Karpas-422 (cell line): ENCODE measurements around the gene KRTAP10-8. TPM values are rescaled to one million over a fixed set of nuclear protein-coding genes. Genes with fewer than 3 reads are reported as not detected.

ENCODE experiments used
- DNase-seq: peaks from one replicate; pipeline ENCODE4 v3.0.0-alpha.2; 2015
- H2AFZ ChIP-seq: fragments of 200-600 bp; sonication (generic); 2 replicates; pipeline ENCODE4 v1.6.1; 2014; ENCODE audit warnings: antibody characterized with exemption, low read length, mixed read lengths
- H3K27ac ChIP-seq: fragments of 200-600 bp; sonication (generic); 2 replicates; pipeline ENCODE4 v1.5.1; 2014; ENCODE audit warnings: mild to moderate bottlenecking, low read length, moderate library complexity
- H3K27me3 ChIP-seq: fragments of 200-600 bp; sonication (generic); 2 replicates; pipeline ENCODE4 v1.6.1; 2014; ENCODE audit warnings: low read length, mixed read lengths
- H3K36me3 ChIP-seq: fragments of 200-600 bp; sonication (generic); 2 replicates; pipeline ENCODE4 v1.6.1; 2014; ENCODE audit warnings: low read length, mixed read lengths; ENCODE audit not compliant: insufficient read depth
- H3K4me1 ChIP-seq: fragments of 200-600 bp; sonication (generic); 2 replicates; pipeline ENCODE4 v1.6.1; 2014; ENCODE audit warnings: mild to moderate bottlenecking, low read length, mixed read lengths
- H3K4me2 ChIP-seq: fragments of 200-600 bp; sonication (generic); 2 replicates; pipeline ENCODE4 v1.6.1; 2014; ENCODE audit warnings: low read length, low read depth, mild to moderate bottlenecking; ENCODE audit not compliant: poor library complexity, severe bottlenecking
- H3K4me3 ChIP-seq: fragments of 200-600 bp; sonication (generic); 2 replicates; pipeline ENCODE4 v1.5.1; 2014; ENCODE audit warnings: mild to moderate bottlenecking, antibody characterized with exemption, low read length, mixed read lengths
- H3K79me2 ChIP-seq: fragments of 200-600 bp; sonication (generic); 2 replicates; pipeline ENCODE4 v1.6.1; 2014; ENCODE audit warnings: mild to moderate bottlenecking, low read length, mixed read lengths
- H3K9ac ChIP-seq: fragments of 200-600 bp; sonication (generic); 2 replicates; pipeline ENCODE4 v1.6.0; 2014; ENCODE audit warnings: low read length
- H3K9me2 ChIP-seq: fragments of 200-600 bp; sonication (generic), shearing (Covaris generic); replicated peaks from 2 replicates; pipeline ENCODE4 v1.6.0; 2014; ENCODE audit warnings: mild to moderate bottlenecking, low read length, moderate library complexity; ENCODE audit not compliant: insufficient read depth
- H3K9me3 ChIP-seq: fragments of 300-700, 200-600 bp; sonication (generic); 2 replicates; pipeline ENCODE4 v1.6.1; 2014; ENCODE audit warnings: low read length, mixed read lengths
- H4K20me1 ChIP-seq: fragments of 200-600 bp; sonication (generic); 2 replicates; pipeline ENCODE4 v1.6.1; 2014; ENCODE audit warnings: mild to moderate bottlenecking, antibody characterized with exemption, low read length, low read depth; ENCODE audit not compliant: insufficient read depth
- total RNA-seq: library from RNA; depleted of rRNA; stranded (reverse); fragments of >200 nt; shearing (Covaris generic); gene quantifications from 2 replicates; pipeline ENCODE4 v1.2.3, GENCODE V29; 2014; ENCODE audit warnings: low replicate concordance

KRTAP10-8 gene
- total RNA-seq, 1 experiment from 2014 or later = not detected

- Histone ChIP-seq H3K9me3 (peaks cover 5% of the 10 kb centered on the region; the same call in 1 of the 2 replicates), H3K36me3 (no peaks in the 10 kb centered on the region), H3K9me2 (no peaks in the 10 kb centered on the region), H3K9ac (no peak overlapping the region), H3K27me3 (no peaks in the 10 kb centered on the region), H3K27ac (no peak overlapping the region), H3K4me3 (no peak overlapping the region), H3K4me1 (no peaks in the 10 kb centered on the region), H4K20me1 (no peaks in the 10 kb centered on the region), H3K79me2 (no peaks in the 10 kb centered on the region), H3K4me2 (no peak overlapping the region), H2AFZ (no peak overlapping the region)
- DNase-seq = no peak
These were observed 36.9 kb downstream of the KRTAP10-8 start for GRCh38 chr21:44648557-44649311.

DNA sequence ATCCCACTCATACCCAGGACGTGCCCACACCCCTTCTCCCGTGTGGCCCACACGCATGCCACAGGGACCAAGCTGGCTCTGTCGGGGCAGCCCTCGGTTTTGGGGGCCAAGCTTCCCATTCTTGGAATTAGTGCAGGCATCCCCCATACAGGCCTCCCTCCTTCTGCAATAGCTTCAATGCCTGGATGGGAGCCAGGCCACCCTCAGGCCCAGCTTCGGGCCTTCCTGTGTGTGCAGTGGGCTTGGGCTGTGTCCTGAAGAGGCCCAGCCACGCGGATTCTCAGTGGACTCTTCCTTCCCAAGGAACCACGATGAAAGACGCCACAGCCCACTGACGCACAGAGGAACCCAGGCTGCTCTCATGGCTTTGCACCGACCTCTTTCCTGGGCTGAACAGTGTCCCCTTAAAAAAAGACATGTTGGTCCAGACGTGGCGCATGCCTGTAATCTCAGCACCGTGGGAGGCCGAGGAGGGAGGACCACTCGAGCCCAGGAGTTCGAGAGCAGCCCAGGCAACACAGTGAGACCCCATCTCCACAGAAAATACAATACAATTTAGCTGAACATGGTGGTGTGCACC lies 37.7 kb downstream of the KRTAP10-8 start:
- Histone ChIP-seq H3K36me3 (no peaks in the 10 kb centered on the region), H3K9ac (no peak overlapping the region), H3K9me3 (peaks cover 5% of the 10 kb centered on the region; the same call in 1 of the 2 replicates), H3K4me1 (no peaks in the 10 kb centered on the region), H3K4me3 (no peak overlapping the region), H4K20me1 (no peaks in the 10 kb centered on the region), H2AFZ (no peak overlapping the region), H3K4me2 (no peak overlapping the region), H3K27ac (no peak overlapping the region), H3K27me3 (no peaks in the 10 kb centered on the region), H3K9me2 (no peaks in the 10 kb centered on the region), H3K79me2 (no peaks in the 10 kb centered on the region)
- DNase-seq = no peak

DNA sequence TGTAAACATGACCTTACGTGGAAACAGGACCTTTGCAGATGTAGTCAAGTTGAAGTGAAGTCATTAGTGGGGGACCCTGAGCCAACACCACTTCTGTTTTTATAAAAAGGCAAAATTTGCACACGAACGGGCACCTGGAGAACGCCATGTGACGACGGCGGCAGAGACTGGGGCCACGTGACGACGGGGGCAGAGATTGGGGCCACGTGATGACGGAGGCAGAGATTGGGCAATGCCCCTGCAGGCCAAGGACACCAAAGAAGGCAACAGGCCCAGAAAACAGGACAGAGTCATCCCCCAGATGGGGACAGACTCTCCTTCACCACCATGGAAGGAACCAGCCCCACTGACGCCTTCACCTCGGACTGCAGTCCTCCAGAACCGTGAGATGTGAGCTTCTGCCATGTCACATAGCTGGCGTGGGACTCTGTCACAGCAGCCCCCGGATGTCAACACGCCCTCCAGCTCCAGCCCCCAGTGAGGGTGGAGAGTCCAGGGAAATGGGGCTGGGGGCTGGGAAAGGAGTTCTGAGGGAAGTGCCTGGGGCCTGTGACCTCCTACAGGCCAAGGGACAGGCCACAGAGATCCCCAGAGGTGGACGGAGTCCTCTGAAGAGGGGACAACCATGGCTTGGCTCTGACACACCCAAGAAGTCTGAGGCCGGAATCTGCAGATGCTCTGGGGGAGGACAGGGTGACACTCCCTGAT lies 38.5 kb downstream of the KRTAP10-8 start:
- H3K36me3 ChIP-seq = no peaks in the 10 kb centered on the region
- H3K27ac ChIP-seq = no peak overlapping the region
- no peaks in the 10 kb centered on the region for H3K79me2 ChIP-seq
- H3K4me1 ChIP-seq = no peaks in the 10 kb centered on the region
- H2AFZ ChIP-seq = no peak overlapping the region
- no peak overlapping the region for H3K9ac ChIP-seq
- H3K27me3 ChIP-seq = no peaks in the 10 kb centered on the region
- H3K9me3 ChIP-seq = no peaks in the 10 kb centered on the region
- no peak overlapping the region for H3K4me3 ChIP-seq
- no peaks in the 10 kb centered on the region for H3K9me2 ChIP-seq
- no peaks in the 10 kb centered on the region for H4K20me1 ChIP-seq
- H3K4me2 ChIP-seq = no peak overlapping the region
- no peak for DNase-seq

GRCh38 chr21:44650973-44651675 lies 39.2 kb downstream of the KRTAP10-8 start:
- no peaks in the 10 kb centered on the region for H3K27me3 ChIP-seq
- no peaks in the 10 kb centered on the region for H3K36me3 ChIP-seq
- no peak overlapping the region for H3K4me2 ChIP-seq
- H3K9me3 ChIP-seq = no peaks in the 10 kb centered on the region
- H2AFZ ChIP-seq = no peak overlapping the region
- no peak for DNase-seq
- H3K27ac ChIP-seq = no peak overlapping the region
- no peaks in the 10 kb centered on the region for H3K79me2 ChIP-seq
- no peak overlapping the region for H3K4me3 ChIP-seq
- no peak overlapping the region for H3K9ac ChIP-seq
- no peaks in the 10 kb centered on the region for H3K4me1 ChIP-seq
- no peaks in the 10 kb centered on the region for H4K20me1 ChIP-seq
- no peaks in the 10 kb centered on the region for H3K9me2 ChIP-seq

DNA sequence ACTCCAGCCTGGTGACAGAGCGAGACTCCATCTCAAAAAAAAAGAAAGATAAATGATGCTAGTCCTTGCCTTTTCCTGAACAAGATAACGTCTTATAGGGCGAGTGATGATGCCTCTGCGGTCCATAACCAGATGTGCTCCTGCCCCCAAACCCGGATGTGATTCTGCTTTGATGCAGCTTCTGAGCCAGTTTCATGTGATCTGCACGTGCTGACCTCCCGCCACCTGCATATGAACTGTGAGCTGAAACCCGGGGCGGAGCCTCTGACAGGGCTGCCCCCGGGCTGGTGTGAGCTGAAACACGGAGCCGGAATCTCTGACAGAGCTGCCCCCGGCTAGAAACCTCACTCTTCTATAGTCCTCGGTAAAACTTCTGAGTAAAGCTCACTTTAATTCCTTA lies 41.2 kb downstream of the KRTAP10-8 start:
- Histone ChIP-seq H3K9me3 (no peaks in the 10 kb centered on the region), H3K36me3 (no peaks in the 10 kb centered on the region), H3K27me3 (no peaks in the 10 kb centered on the region), H3K9ac (no peak overlapping the region), H3K79me2 (no peaks in the 10 kb centered on the region), H2AFZ (no peak overlapping the region), H3K9me2 (no peaks in the 10 kb centered on the region), H3K4me2 (no peak overlapping the region), H3K4me3 (no peak overlapping the region), H4K20me1 (no peaks in the 10 kb centered on the region), H3K27ac (no peak overlapping the region), H3K4me1 (no peaks in the 10 kb centered on the region)
- DNase-seq = no peak

- Histone ChIP-seq H4K20me1 (no peaks in the 10 kb centered on the region), H3K36me3 (no peaks in the 10 kb centered on the region), H3K4me2 (no peak overlapping the region), H3K9me3 (no peaks in the 10 kb centered on the region), H3K27me3 (no peaks in the 10 kb centered on the region), H3K27ac (no peak overlapping the region), H3K4me1 (no peaks in the 10 kb centered on the region), H3K79me2 (no peaks in the 10 kb centered on the region), H3K9me2 (no peaks in the 10 kb centered on the region), H3K4me3 (no peak overlapping the region), H3K9ac (no peak overlapping the region), H2AFZ (no peak overlapping the region)
- no peak for DNase-seq
These were observed 42.0 kb downstream of the KRTAP10-8 start for GRCh38 chr21:44653656-44654575.

GRCh38 chr21:44654576-44655175 lies 42.8 kb downstream of the KRTAP10-8 start, which contains the start of gene KRTAP12-4:
KRTAP12-4 (minus strand) TSS chr21:44654659; CDS start chr21:44654614, 45 bp downstream.
- Histone ChIP-seq H3K9ac (no peak within 1 kb of the TSS), H3K36me3 (no peaks in the 10 kb centered on the region), H3K27me3 (no peaks in the 10 kb centered on the region), H3K27ac (no peak within 1 kb of the TSS), H3K9me2 (no peaks in the 10 kb centered on the region), H2AFZ (no peak within 1 kb of the TSS), H3K79me2 (no peaks in the 10 kb centered on the region), H4K20me1 (no peaks in the 10 kb centered on the region), H3K4me1 (no peaks in the 10 kb centered on the region), H3K4me3 (no peak within 1 kb of the TSS), H3K9me3 (no peaks in the 10 kb centered on the region), H3K4me2 (no peak within 1 kb of the TSS)
- DNase-seq = no peak
